ENCODE measurements around the gene SPINT3. TPM values are rescaled to one million over a fixed set of nuclear protein-coding genes. Genes with fewer than 3 reads are reported as not detected.
A peak's percentile ranks its signal among the peaks of the same experiment; 100 is the strongest.

The SPINT3 gene
- total RNA-seq, 1 donor from 2014 or later: not detected

- Mint-ChIP-seq H3K4me3 (ENCODE audit: unreplicated experiment) (no peak overlapping the region), H3K27ac (ENCODE audit: unreplicated experiment) (no peak overlapping the region), H3K27me3 (ENCODE audit: low read depth) (peaks cover 12% of the 10 kb centered on the region), H3K4me1 (ENCODE audit: low read depth) (no peaks in the 10 kb centered on the region), H3K36me3 (ENCODE audit: low read depth) (no peaks in the 10 kb centered on the region), H3K9me3 (ENCODE audit: low read depth) (no peaks in the 10 kb centered on the region)
- TF ChIP-seq CTCF (IDR thresholded peaks at IDR 0.05): no peak
- DNase-seq (ENCODE audit: low spot score): no peak
Observed at GRCh38 chr20:45495501-45495941, 19.9 kb downstream of the SPINT3 start.

- no peak overlapping the region for H3K27ac Mint-ChIP-seq (ENCODE audit: unreplicated experiment)
- H3K9me3 Mint-ChIP-seq (ENCODE audit: low read depth): no peaks in the 10 kb centered on the region
- TF ChIP-seq CTCF (IDR thresholded peaks at IDR 0.05): no peak
- H3K4me1 Mint-ChIP-seq (ENCODE audit: low read depth): no peaks in the 10 kb centered on the region
- H3K27me3 Mint-ChIP-seq (ENCODE audit: low read depth): peaks cover 27% of the 10 kb centered on the region
- DNase-seq (ENCODE audit: low spot score): no peak
- no peaks in the 10 kb centered on the region for H3K36me3 Mint-ChIP-seq (ENCODE audit: low read depth)
- no peak overlapping the region for H3K4me3 Mint-ChIP-seq (ENCODE audit: unreplicated experiment)
Observed at GRCh38 chr20:45489083-45489531, 26.3 kb downstream of the SPINT3 start.

- TF ChIP-seq CTCF (IDR thresholded peaks at IDR 0.05): peak; percentile 43
- H3K4me3 Mint-ChIP-seq (ENCODE audit: unreplicated experiment): no peak overlapping the region
- H3K27ac Mint-ChIP-seq (ENCODE audit: unreplicated experiment): no peak overlapping the region
- no peaks in the 10 kb centered on the region for H3K9me3 Mint-ChIP-seq (ENCODE audit: low read depth)
- H3K36me3 Mint-ChIP-seq (ENCODE audit: low read depth): no peaks in the 10 kb centered on the region
- DNase-seq (ENCODE audit: low spot score): no peak
- no peaks in the 10 kb centered on the region for H3K4me1 Mint-ChIP-seq (ENCODE audit: low read depth)
- H3K27me3 Mint-ChIP-seq (ENCODE audit: low read depth): peaks cover 38% of the 10 kb centered on the region
Observed at GRCh38 chr20:45487231-45487635, 28.2 kb downstream of the SPINT3 start.

- Mint-ChIP-seq H3K4me3 (ENCODE audit: unreplicated experiment) (no peak overlapping the region), H3K9me3 (ENCODE audit: low read depth) (no peaks in the 10 kb centered on the region), H3K36me3 (ENCODE audit: low read depth) (no peaks in the 10 kb centered on the region), H3K4me1 (ENCODE audit: low read depth) (no peaks in the 10 kb centered on the region), H3K27ac (ENCODE audit: unreplicated experiment) (no peak overlapping the region), H3K27me3 (ENCODE audit: low read depth) (peaks cover 46% of the 10 kb centered on the region)
- no peak for TF ChIP-seq CTCF (IDR thresholded peaks at IDR 0.05)
- no peak for DNase-seq (ENCODE audit: low spot score)
Observed at GRCh38 chr20:45485388-45485787, 30.0 kb downstream of the SPINT3 start.

- no peak overlapping the region for H3K27ac Mint-ChIP-seq (ENCODE audit: unreplicated experiment)
- no peaks in the 10 kb centered on the region for H3K4me1 Mint-ChIP-seq (ENCODE audit: low read depth)
- no peaks in the 10 kb centered on the region for H3K36me3 Mint-ChIP-seq (ENCODE audit: low read depth)
- DNase-seq (ENCODE audit: low spot score): no peak
- no peaks in the 10 kb centered on the region for H3K9me3 Mint-ChIP-seq (ENCODE audit: low read depth)
- no peak for TF ChIP-seq CTCF (IDR thresholded peaks at IDR 0.05)
- no peak overlapping the region for H3K4me3 Mint-ChIP-seq (ENCODE audit: unreplicated experiment)
- H3K27me3 Mint-ChIP-seq (ENCODE audit: low read depth): peaks cover 48% of the 10 kb centered on the region
Observed at GRCh38 chr20:45484676-45485075, 30.7 kb downstream of the SPINT3 start.
